ENCODE results near the gene ZNRF3.

GRCh38 chr22:28883917-28884746, 760 bp downstream of the ZNRF3 start:
- TF ChIP-seq CTCF (conservative IDR thresholded peaks at IDR 0.05; ENCODE audit: low read depth, low read length) (no peak), EZH2 (IDR thresholded peaks at IDR 0.05; ENCODE audit: low read length, unreplicated experiment) (no peak), EZH2phosphoT487 (IDR thresholded peaks at IDR 0.05; ENCODE audit: borderline replicate concordance, low read length) (no peak)
